ENCODE data around the gene AAMDC. TPM values are rescaled to one million over a fixed set of nuclear protein-coding genes. Genes with fewer than 3 reads are reported as not detected.
"Not testable (repeated sequence)": the region's sequence is repeated elsewhere in the genome, so short reads cannot be mapped to it uniquely, and the experiment has no call there.

The AAMDC gene
- total and polyA plus RNA-seq, 2 donors (not counting 1 experiment from before 2014, with no cell fraction given): 1.9 to 7.5 TPM

- H2AFZ ChIP-seq (ENCODE audit: insufficient read depth, low read depth, low read length, poor library complexity, severe bottlenecking): no peak overlapping the region
- no peaks in the 10 kb centered on the region for H3K9me3 Mint-ChIP-seq (ENCODE audit: insufficient read depth)
- no peak overlapping the region for H3K27ac ChIP-seq (ENCODE audit: low read length in 2 of 2)
- H3K4me3 ChIP-seq (ENCODE audit: control extremely low read depth in 1 of 5, extremely low read depth in 1 of 5, insufficient read depth in 1 of 5, low read depth in 2 of 5, low read length in 4 of 5): no peak overlapping the region
- 100% methylated on average over 1 of the region's 6 CpGs for WGBS (ENCODE audit: insufficient coverage)
- ChIA-PET CTCF (no interaction called here), POLR2A (no interaction called here)
- intact Hi-C loops (cut with micrococcal nuclease): no loop called here
- no peak for ATAC-seq (ENCODE audit: low read depth)
- no peak for DNase-seq
- H3K27ac Mint-ChIP-seq: no peak overlapping the region
- peaks cover 2 to 3% of the 10 kb centered on the region in 2 donors for H3K4me1 ChIP-seq (ENCODE audit: control insufficient read depth in 2 of 2, insufficient read depth in 2 of 2, low read length in 2 of 2)
- H3K36me3 ChIP-seq (replicated peaks in 1 of 2; ENCODE audit: control extremely low read depth in 1 of 2, control insufficient read depth in 1 of 2, extremely low read depth in 1 of 2, insufficient read depth in 2 of 2, low read length in 1 of 2): peaks cover 10 to 55% of the 10 kb centered on the region in 2 experiments
- H3K9ac ChIP-seq (ENCODE audit: low read length): no peak overlapping the region
- no peaks in the 10 kb centered on the region for H3K9me3 ChIP-seq (ENCODE audit: control extremely low read depth in 1 of 3, control insufficient read depth in 2 of 3, insufficient read depth in 1 of 3, low read length in 2 of 3)
- no peak overlapping the region for H3K4me2 ChIP-seq (replicated peaks; ENCODE audit: low read depth, low read length, poor library complexity, severe bottlenecking)
- H3K4me3 Mint-ChIP-seq: no peak overlapping the region
- H3K4me1 Mint-ChIP-seq: peaks cover 3% of the 10 kb centered on the region
- TF ChIP-seq EZH2 (IDR thresholded peaks at IDR 0.05; ENCODE audit: borderline replicate concordance, insufficient read depth, low read depth, low read length, poor library complexity, severe bottlenecking) (no peak), CTCF (IDR thresholded peaks at IDR 0.05) (no peak)
- no peaks in the 10 kb centered on the region for H3K27me3 Mint-ChIP-seq
- no peaks in the 10 kb centered on the region for H4K20me1 ChIP-seq (ENCODE audit: control insufficient read depth, insufficient read depth, low read length, poor library complexity, severe bottlenecking)
- H3K27me3 ChIP-seq (replicated peaks in 1 of 4; ENCODE audit: control extremely low read depth in 1 of 4, control insufficient read depth in 3 of 4, insufficient read depth in 4 of 4, low read length in 3 of 4): no peaks in the 10 kb centered on the region
- H3K79me2 ChIP-seq (ENCODE audit: control insufficient read depth, insufficient read depth, low read length): no peaks in the 10 kb centered on the region
Measured at GRCh38 chr11:77884829-77885190, 63.9 kb downstream of the AAMDC start.

GRCh38 chr11:77886401-77886800, 65.5 kb downstream of the AAMDC start:
- H3K9me3 ChIP-seq (ENCODE audit: control extremely low read depth in 1 of 3, control insufficient read depth in 2 of 3, insufficient read depth in 1 of 3, low read length in 2 of 3): no peaks in the 10 kb centered on the region
- no peak overlapping the region for H3K4me2 ChIP-seq (replicated peaks; ENCODE audit: low read depth, low read length, poor library complexity, severe bottlenecking)
- H4K20me1 ChIP-seq (ENCODE audit: control insufficient read depth, insufficient read depth, low read length, poor library complexity, severe bottlenecking): no peaks in the 10 kb centered on the region
- 100% methylated on average over 8 of the region's 18 CpGs for WGBS (ENCODE audit: insufficient coverage)
- TF ChIP-seq CTCF (IDR thresholded peaks at IDR 0.05) (no peak), EZH2 (IDR thresholded peaks at IDR 0.05; ENCODE audit: borderline replicate concordance, insufficient read depth, low read depth, low read length, poor library complexity, severe bottlenecking) (no peak)
- H3K4me1 ChIP-seq (ENCODE audit: control insufficient read depth in 2 of 2, insufficient read depth in 2 of 2, low read length in 2 of 2): no peaks in the 10 kb centered on the region
- intact Hi-C loops (cut with micrococcal nuclease): no loop called here
- H3K36me3 ChIP-seq (replicated peaks in 1 of 2; ENCODE audit: control extremely low read depth in 1 of 2, control insufficient read depth in 1 of 2, extremely low read depth in 1 of 2, insufficient read depth in 2 of 2, low read length in 1 of 2): peaks cover 10 to 48% of the 10 kb centered on the region in 2 experiments
- no peaks in the 10 kb centered on the region for H3K9me3 Mint-ChIP-seq (ENCODE audit: insufficient read depth)
- ChIA-PET POLR2A (no interaction called here), CTCF (no interaction called here)
- DNase-seq (no peak), ATAC-seq (ENCODE audit: low read depth) (no peak)
- H3K27me3 Mint-ChIP-seq: no peaks in the 10 kb centered on the region
- H3K27me3 ChIP-seq (replicated peaks in 1 of 4; ENCODE audit: control extremely low read depth in 1 of 4, control insufficient read depth in 3 of 4, insufficient read depth in 4 of 4, low read length in 3 of 4): no peaks in the 10 kb centered on the region
- no peaks in the 10 kb centered on the region for H3K4me1 Mint-ChIP-seq
- H3K27ac ChIP-seq (ENCODE audit: low read length in 2 of 2): no peak overlapping the region
- H3K9ac ChIP-seq (ENCODE audit: low read length): no peak overlapping the region
- H3K27ac Mint-ChIP-seq: no peak overlapping the region
- no peak overlapping the region for H3K4me3 ChIP-seq (ENCODE audit: control extremely low read depth in 1 of 5, extremely low read depth in 1 of 5, insufficient read depth in 1 of 5, low read depth in 2 of 5, low read length in 4 of 5)
- no peak overlapping the region for H2AFZ ChIP-seq (ENCODE audit: insufficient read depth, low read depth, low read length, poor library complexity, severe bottlenecking)
- H3K79me2 ChIP-seq (ENCODE audit: control insufficient read depth, insufficient read depth, low read length): no peaks in the 10 kb centered on the region
- no peak overlapping the region for H3K4me3 Mint-ChIP-seq

GRCh38 chr11:77889045-77889444, 68.1 kb downstream of the AAMDC start:
- H3K27me3 ChIP-seq (replicated peaks in 1 of 4; ENCODE audit: control extremely low read depth in 1 of 4, control insufficient read depth in 3 of 4, insufficient read depth in 4 of 4, low read length in 3 of 4); H4K20me1 ChIP-seq (ENCODE audit: control insufficient read depth, insufficient read depth, low read length, poor library complexity, severe bottlenecking); CTCF ChIA-PET; H2AFZ ChIP-seq (ENCODE audit: insufficient read depth, low read depth, low read length, poor library complexity, severe bottlenecking); H3K9me3 Mint-ChIP-seq (ENCODE audit: insufficient read depth); H3K4me1 Mint-ChIP-seq; POLR2A ChIA-PET; H3K9me3 ChIP-seq (ENCODE audit: control extremely low read depth in 1 of 3, control insufficient read depth in 2 of 3, insufficient read depth in 1 of 3, low read length in 2 of 3); H3K27me3 Mint-ChIP-seq; DNase-seq; H3K4me2 ChIP-seq (replicated peaks; ENCODE audit: low read depth, low read length, poor library complexity, severe bottlenecking); H3K4me3 Mint-ChIP-seq; H3K79me2 ChIP-seq (ENCODE audit: control insufficient read depth, insufficient read depth, low read length); H3K27ac Mint-ChIP-seq; H3K9ac ChIP-seq (ENCODE audit: low read length); ATAC-seq (ENCODE audit: low read depth); H3K4me3 ChIP-seq (ENCODE audit: control extremely low read depth in 1 of 5, extremely low read depth in 1 of 5, insufficient read depth in 1 of 5, low read depth in 2 of 5, low read length in 4 of 5); H3K27ac ChIP-seq (ENCODE audit: low read length in 2 of 2); intact Hi-C loops (cut with micrococcal nuclease); H3K4me1 ChIP-seq (ENCODE audit: control insufficient read depth in 2 of 2, insufficient read depth in 2 of 2, low read length in 2 of 2): not testable (repeated sequence)
- no CpG with 5 or more reads among the region's 5 CpGs for WGBS (ENCODE audit: insufficient coverage)
- H3K36me3 ChIP-seq (replicated peaks in 1 of 2; ENCODE audit: control extremely low read depth in 1 of 2, control insufficient read depth in 1 of 2, extremely low read depth in 1 of 2, insufficient read depth in 2 of 2, low read length in 1 of 2): peaks cover 4 to 29% of the 10 kb centered on the region in 2 experiments
